B cell (primary cell): ENCODE data around the gene IGSF9B. TPM values are rescaled to one million over a fixed set of nuclear protein-coding genes. Genes with fewer than 3 reads are reported as not detected.

Experiments
- ATAC-seq: fragments of 200-7000 bp; cut with Tn5 transposase; one replicate; pipeline ENCODE4 v1.10.0; 2021; ENCODE audit warnings: low read depth, mild to moderate bottlenecking, moderate number of reproducible peaks, moderate library complexity
- CTCF ChIA-PET: fragments of 350-600 bp; sonication (Branson Sonifier 250); formaldehyde crosslinking; loops from one replicate; lab custom pipeline; 2021; ENCODE audit warnings: antibody characterized with exemption, inconsistent platforms; lab: Charles Lee
- POLR2A ChIA-PET: fragments of 350-600 bp; sonication (Branson Sonifier 250); formaldehyde crosslinking; loops from one replicate; lab custom pipeline; 2021; ENCODE audit warnings: antibody characterized with exemption; lab: Charles Lee
- DNase-seq: peaks from one replicate; pipeline ENCODE4 v3.0.0; 2013
- H2AFZ ChIP-seq: 2 replicates; pipeline ENCODE4 v1.6.1; 2012; ENCODE audit warnings: mild to moderate bottlenecking, low read depth, low read length; ENCODE audit not compliant: insufficient read depth, poor library complexity, severe bottlenecking
- H3K27ac ChIP-seq, 2 donors: 1 replicate in 1 of 2; 2 replicates in 1 of 2; pipeline ENCODE4 v1.5.1; 2012 to 2013; ENCODE audit warnings: low read length in 2 of 2, mild to moderate bottlenecking in 2 of 2, moderate library complexity in 1 of 2
- H3K27me3 ChIP-seq, 4 experiments: fragments of 200-600 bp in 1 of 4; sonication (generic) in 1 of 4; replicated peaks in 1 of 4; 1 replicate in 2 of 4; 2 replicates in 2 of 4; pipeline versions ENCODE4 v1.6.1 to v1.7.0; 2013 to 2016; ENCODE audit warnings: low read length in 3 of 4, mild to moderate bottlenecking in 2 of 4, mixed read lengths in 1 of 4, moderate library complexity in 1 of 4; ENCODE audit not compliant: insufficient read depth in 4 of 4, control insufficient read depth in 3 of 4; ENCODE audit errors: control extremely low read depth in 1 of 4
- H3K36me3 ChIP-seq, 2 experiments: replicated peaks in 1 of 2; 1 replicate in 1 of 2; 2 replicates in 1 of 2; pipeline versions ENCODE4 v1.6.1 to v1.7.1; 2013; ENCODE audit warnings: low read length in 1 of 2; ENCODE audit not compliant: insufficient read depth in 2 of 2, control insufficient read depth in 1 of 2; ENCODE audit errors: control extremely low read depth in 1 of 2, extremely low read depth in 1 of 2
- H3K4me1 ChIP-seq, 2 donors: fragments of 200-600 bp in 1 of 2; sonication (generic) in 1 of 2; 1 replicate in 1 of 2; 2 replicates in 1 of 2; pipeline versions ENCODE4 v1.5.1 to v1.6.1; 2013 to 2017; ENCODE audit warnings: low read length in 2 of 2; ENCODE audit not compliant: control insufficient read depth in 2 of 2, insufficient read depth in 2 of 2
- H3K4me2 ChIP-seq: replicated peaks from 2 replicates; pipeline ENCODE3; 2012; ENCODE audit warnings: mild to moderate bottlenecking, low read depth, low read length; ENCODE audit not compliant: poor library complexity, severe bottlenecking
- H3K4me3 ChIP-seq, 5 experiments: fragments of 200-600 bp in 1 of 5; sonication (generic) in 1 of 5; 1 replicate in 3 of 5; 2 replicates in 2 of 5; pipeline versions ENCODE4 v1.5.1 to v1.7.0; 2011 to 2016; ENCODE audit warnings: low read length in 4 of 5, mild to moderate bottlenecking in 4 of 5, low read depth in 2 of 5, control low read depth in 1 of 5, moderate library complexity in 1 of 5; ENCODE audit not compliant: insufficient read depth in 1 of 5; ENCODE audit errors: control extremely low read depth in 1 of 5, extremely low read depth in 1 of 5
- H3K79me2 ChIP-seq: fragments of 200-600 bp; sonication (generic); one replicate; pipeline ENCODE4 v1.6.0; 2016; ENCODE audit warnings: low read length; ENCODE audit not compliant: control insufficient read depth, insufficient read depth
- H3K9ac ChIP-seq: fragments of 200-600 bp; sonication (generic); 2 replicates; pipeline ENCODE4 v1.6.1; 2017; ENCODE audit warnings: mild to moderate bottlenecking, low read length, moderate library complexity
- H3K9me3 ChIP-seq, 3 donors: one replicate each; pipeline versions ENCODE4 v1.6.1 to v1.7.1; 2013; ENCODE audit warnings: low read length in 2 of 3; ENCODE audit not compliant: control insufficient read depth in 2 of 3, insufficient read depth in 1 of 3; ENCODE audit errors: control extremely low read depth in 1 of 3
- H4K20me1 ChIP-seq: 2 replicates; pipeline ENCODE4 v1.6.0; 2012; ENCODE audit warnings: mild to moderate bottlenecking, low read length; ENCODE audit not compliant: insufficient read depth, control insufficient read depth, poor library complexity, severe bottlenecking
- H3K27ac Mint-ChIP-seq: one replicate; pipeline ENCODE4 v1.8.0; 2021; ENCODE audit warnings: mixed read lengths
- H3K27me3 Mint-ChIP-seq: one replicate; pipeline ENCODE4 v1.8.0; 2021; ENCODE audit warnings: mixed read lengths
- H3K4me1 Mint-ChIP-seq: one replicate; pipeline ENCODE4 v1.8.0; 2021; ENCODE audit warnings: mixed read lengths
- H3K4me3 Mint-ChIP-seq: one replicate; pipeline ENCODE4 v1.8.0; 2021; ENCODE audit warnings: mixed read lengths
- H3K9me3 Mint-ChIP-seq: one replicate; pipeline ENCODE4 v1.8.0; 2022; ENCODE audit warnings: mixed read lengths; ENCODE audit not compliant: insufficient read depth
- EZH2 ChIP-seq: IDR thresholded peaks from 2 replicates; pipeline ENCODE4 v1.6.1; 2012; ENCODE audit warnings: borderline replicate concordance, low read depth, mild to moderate bottlenecking, moderate library complexity, low read length; ENCODE audit not compliant: insufficient read depth, poor library complexity, severe bottlenecking
- WGBS: methylation state at CpG from one replicate; pipeline ENCODE4 v1.1.5; 2013; ENCODE audit warnings: missing lambda C conversion rate; ENCODE audit not compliant: insufficient coverage; 5-methylcytosine and 5-hydroxymethylcytosine counted together
- intact Hi-C: fragments of 100-400 bp; cut with micrococcal nuclease; formaldehyde crosslinking; loops from one replicate; pipeline ENCODE4 v1.10.0; 2022
- polyA plus RNA-seq: library from polyadenylated mRNA; depleted of rRNA; stranded (reverse); fragments of >200 nt; gene quantifications from 2 replicates; pipeline ENCODE4 v1.2.3, GENCODE V29; 2012
- total RNA-seq, 2 donors: library from RNA; stranded (reverse); fragments of 120-200 nt in 1 of 2; gene quantifications; 1 replicate in 1 of 2; 2 replicates in 1 of 2; pipeline versions ENCODE4 v1.2.3 to v1.2.4, GENCODE V29; 2013 to 2022
- TF ChIP-seq, protein P1 (sequence below): fragments of 200-600 bp; IDR thresholded peaks from one replicate; pipeline ENCODE4 v1.8.0; 2022; ENCODE audit warnings: antibody characterized with exemption, mild to moderate bottlenecking

The IGSF9B gene
- total and polyA plus RNA-seq, 2 donors (not counting 1 experiment from before 2014, with no cell fraction given), result 0.15 to 0.37 TPM

DNA sequence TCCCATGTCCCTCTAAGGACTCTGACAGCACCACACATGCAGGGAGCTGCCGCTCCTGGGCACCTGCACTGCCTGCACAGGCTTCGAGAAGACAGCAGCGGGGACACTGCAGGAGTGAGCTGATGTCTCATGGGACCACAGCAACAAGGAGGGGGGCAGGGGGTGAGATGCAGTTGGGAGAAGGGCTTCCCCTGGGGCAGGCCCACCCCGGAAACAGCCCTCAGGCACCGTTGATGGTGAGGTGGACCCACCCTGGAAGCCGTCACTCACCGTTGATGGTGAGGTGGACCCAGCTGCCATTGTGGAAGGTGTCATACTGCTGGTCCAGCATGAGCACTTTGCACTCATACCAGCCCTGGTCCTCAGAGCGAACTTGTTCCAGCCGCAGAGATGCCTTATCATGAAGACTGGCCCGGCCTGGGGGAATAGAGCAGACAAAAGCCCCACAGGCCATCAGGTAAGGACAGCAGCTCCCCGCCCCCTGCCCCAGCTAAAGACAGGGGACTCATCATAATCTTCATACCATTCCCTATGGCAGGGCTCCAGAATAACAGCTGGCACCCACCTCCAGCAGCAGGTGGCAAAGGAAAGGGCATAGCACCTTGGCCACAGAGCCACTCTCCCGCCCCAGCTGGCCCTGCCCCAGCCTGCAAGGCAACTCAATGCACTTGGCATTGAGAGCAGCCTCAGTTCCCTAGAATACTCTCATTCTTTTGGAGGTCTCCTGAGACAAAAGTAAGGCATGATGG is 12.6 kb downstream of the IGSF9B start:
- H3K4me1 ChIP-seq, result no peaks in the 10 kb centered on the region
- Mint-ChIP-seq H3K27me3 (peaks cover 29% of the 10 kb centered on the region), H3K9me3 (peaks cover 6% of the 10 kb centered on the region), H3K4me1 (no peaks in the 10 kb centered on the region), H3K4me3 (no peak overlapping the region), H3K27ac (no peak overlapping the region)
- H2AFZ ChIP-seq, result no peak overlapping the region
- ChIA-PET POLR2A (no interaction called here), CTCF (no interaction called here)
- TF ChIP-seq EZH2, result no peak
- TF ChIP-seq, protein P1, sequence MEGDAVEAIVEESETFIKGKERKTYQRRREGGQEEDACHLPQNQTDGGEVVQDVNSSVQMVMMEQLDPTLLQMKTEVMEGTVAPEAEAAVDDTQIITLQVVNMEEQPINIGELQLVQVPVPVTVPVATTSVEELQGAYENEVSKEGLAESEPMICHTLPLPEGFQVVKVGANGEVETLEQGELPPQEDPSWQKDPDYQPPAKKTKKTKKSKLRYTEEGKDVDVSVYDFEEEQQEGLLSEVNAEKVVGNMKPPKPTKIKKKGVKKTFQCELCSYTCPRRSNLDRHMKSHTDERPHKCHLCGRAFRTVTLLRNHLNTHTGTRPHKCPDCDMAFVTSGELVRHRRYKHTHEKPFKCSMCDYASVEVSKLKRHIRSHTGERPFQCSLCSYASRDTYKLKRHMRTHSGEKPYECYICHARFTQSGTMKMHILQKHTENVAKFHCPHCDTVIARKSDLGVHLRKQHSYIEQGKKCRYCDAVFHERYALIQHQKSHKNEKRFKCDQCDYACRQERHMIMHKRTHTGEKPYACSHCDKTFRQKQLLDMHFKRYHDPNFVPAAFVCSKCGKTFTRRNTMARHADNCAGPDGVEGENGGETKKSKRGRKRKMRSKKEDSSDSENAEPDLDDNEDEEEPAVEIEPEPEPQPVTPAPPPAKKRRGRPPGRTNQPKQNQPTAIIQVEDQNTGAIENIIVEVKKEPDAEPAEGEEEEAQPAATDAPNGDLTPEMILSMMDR, result no peak
- no peak overlapping the region for H3K4me3 ChIP-seq
- no peaks in the 10 kb centered on the region for H4K20me1 ChIP-seq
- no peak overlapping the region for H3K9ac ChIP-seq
- no peak for ATAC-seq
- intact Hi-C loops, result no loop called here
- H3K36me3 ChIP-seq, result no peaks in the 10 kb centered on the region
- WGBS, result 86% methylated on average over 11 of the region's 12 CpGs
- peaks cover 0 to 11% (median 5%) of the 10 kb centered on the region in 4 experiments for H3K27me3 ChIP-seq
- H3K79me2 ChIP-seq, result no peaks in the 10 kb centered on the region
- DNase-seq, result no peak
- peaks cover 0 to 14% (median 0%) of the 10 kb centered on the region in 3 donors for H3K9me3 ChIP-seq
- no peak overlapping the region for H3K27ac ChIP-seq
- H3K4me2 ChIP-seq, result no peak overlapping the region

DNA sequence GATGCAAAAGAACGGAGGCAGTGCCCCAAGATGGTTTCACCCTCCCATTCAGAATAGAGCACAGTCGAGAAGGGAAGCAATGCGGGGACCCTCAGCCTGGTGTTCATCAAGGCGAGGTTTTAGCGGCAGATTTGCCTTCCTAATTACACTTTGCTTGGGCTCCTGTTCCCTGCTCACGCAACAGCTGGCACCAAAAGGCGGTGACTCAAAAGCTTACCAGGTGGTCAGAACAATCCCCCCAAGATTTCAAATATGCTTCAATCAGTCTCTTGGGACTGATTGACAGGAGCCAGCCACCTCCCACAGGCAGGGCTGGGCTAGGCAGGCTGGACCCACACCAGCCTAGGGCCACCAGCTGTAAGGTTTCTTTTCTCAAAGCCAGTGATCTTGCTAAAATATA is 14.2 kb downstream of the IGSF9B start:
- no peak overlapping the region for H3K27ac Mint-ChIP-seq
- POLR2A ChIA-PET, result no interaction called here
- H2AFZ ChIP-seq, result no peak overlapping the region

More for the DNA sequence above, 14.2 kb downstream of the IGSF9B start:
- Histone ChIP-seq H3K4me2 (no peak overlapping the region), H3K27me3 (peaks cover 0 to 7% (median 0%) of the 10 kb centered on the region in 4 experiments), H3K79me2 (no peaks in the 10 kb centered on the region), H3K36me3 (no peaks in the 10 kb centered on the region), H3K9me3 (peaks cover 0 to 14% (median 0%) of the 10 kb centered on the region in 3 donors), H3K9ac (no peak overlapping the region), H4K20me1 (no peaks in the 10 kb centered on the region), H3K27ac (no peak overlapping the region), H3K4me1 (no peaks in the 10 kb centered on the region), H3K4me3 (no peak overlapping the region)
- DNase-seq (no peak), ATAC-seq (no peak)
- intact Hi-C loops, result no loop called here
- TF ChIP-seq, protein P1, result no peak
- no peak for TF ChIP-seq EZH2
- CTCF ChIA-PET, result no interaction called here
- H3K4me1 Mint-ChIP-seq, result no peaks in the 10 kb centered on the region
- H3K4me3 Mint-ChIP-seq, result no peak overlapping the region
- peaks cover 16% of the 10 kb centered on the region for H3K27me3 Mint-ChIP-seq
- 86% methylated on average over 7 of the region's 7 CpGs for WGBS
- peaks cover 6% of the 10 kb centered on the region for H3K9me3 Mint-ChIP-seq
